Gastroesophageal sphincter (tissue), 3 donors: Measurements from ENCODE around the gene HERPUD1.

ENCODE experiments used
- POLR2A ChIP-seq, 2 donors: fragments of 450-650 bp; IDR thresholded peaks; one replicate each; pipeline ENCODE4 v1.6.1; 2017; ENCODE audit warnings: antibody characterized with exemption in 2 of 2, mild to moderate bottlenecking in 2 of 2, moderate library complexity in 1 of 2
- TF ChIP-seq, protein P1 (sequence below), 4 experiments: fragments of 200-600 bp in 2 of 4; fragments of 450-650 bp in 2 of 4; sonication (generic) in 1 of 4; IDR thresholded peaks; one replicate each; pipeline ENCODE4 v1.5.1; 2017 to 2019; ENCODE audit warnings: antibody characterized with exemption in 4 of 4, mild to moderate bottlenecking in 2 of 4, moderate library complexity in 2 of 4

DNA sequence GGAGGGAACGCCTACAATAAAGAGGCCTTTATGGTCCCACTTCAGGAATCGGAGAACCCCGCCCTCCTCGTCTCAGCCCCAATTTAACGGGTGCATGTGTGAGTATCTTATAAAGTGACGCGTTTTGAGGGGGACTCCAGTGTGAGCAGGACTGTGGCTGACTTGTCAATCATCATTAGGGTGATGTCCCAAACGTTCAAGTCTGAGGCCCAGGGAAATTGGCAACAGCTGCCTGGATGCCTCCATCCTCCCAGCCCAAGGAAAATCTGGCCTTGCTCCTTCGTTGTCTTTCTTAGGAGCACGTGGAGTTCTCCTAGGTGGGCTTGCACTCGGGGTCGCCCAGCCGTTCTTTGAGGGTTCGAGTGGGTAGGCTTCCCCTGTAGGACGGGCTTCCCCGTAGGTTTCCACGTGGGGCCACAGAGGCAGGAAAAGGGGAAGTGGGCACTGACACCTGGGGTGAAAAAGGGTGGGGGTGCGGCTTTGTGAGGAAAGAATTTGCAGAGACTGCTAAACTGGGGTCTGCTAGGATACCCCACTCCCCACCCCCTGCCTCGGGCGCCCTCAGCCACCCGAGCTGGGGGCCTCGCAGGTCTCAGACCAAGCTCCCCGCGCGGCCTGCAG, 561 bp upstream of the HERPUD1 start:
- TF ChIP-seq, protein P1, sequence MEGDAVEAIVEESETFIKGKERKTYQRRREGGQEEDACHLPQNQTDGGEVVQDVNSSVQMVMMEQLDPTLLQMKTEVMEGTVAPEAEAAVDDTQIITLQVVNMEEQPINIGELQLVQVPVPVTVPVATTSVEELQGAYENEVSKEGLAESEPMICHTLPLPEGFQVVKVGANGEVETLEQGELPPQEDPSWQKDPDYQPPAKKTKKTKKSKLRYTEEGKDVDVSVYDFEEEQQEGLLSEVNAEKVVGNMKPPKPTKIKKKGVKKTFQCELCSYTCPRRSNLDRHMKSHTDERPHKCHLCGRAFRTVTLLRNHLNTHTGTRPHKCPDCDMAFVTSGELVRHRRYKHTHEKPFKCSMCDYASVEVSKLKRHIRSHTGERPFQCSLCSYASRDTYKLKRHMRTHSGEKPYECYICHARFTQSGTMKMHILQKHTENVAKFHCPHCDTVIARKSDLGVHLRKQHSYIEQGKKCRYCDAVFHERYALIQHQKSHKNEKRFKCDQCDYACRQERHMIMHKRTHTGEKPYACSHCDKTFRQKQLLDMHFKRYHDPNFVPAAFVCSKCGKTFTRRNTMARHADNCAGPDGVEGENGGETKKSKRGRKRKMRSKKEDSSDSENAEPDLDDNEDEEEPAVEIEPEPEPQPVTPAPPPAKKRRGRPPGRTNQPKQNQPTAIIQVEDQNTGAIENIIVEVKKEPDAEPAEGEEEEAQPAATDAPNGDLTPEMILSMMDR (IDR thresholded peaks at IDR 0.05), result no peak
- TF ChIP-seq POLR2A (IDR thresholded peaks at IDR 0.05), result no peak
